ENCODE measurements around the gene WNK2. TPM values are rescaled to one million over a fixed set of nuclear protein-coding genes. Genes with fewer than 3 reads are reported as not detected.

Gene WNK2
- total RNA-seq, 1 experiment from 2014 or later, result 69.4 TPM

DNA sequence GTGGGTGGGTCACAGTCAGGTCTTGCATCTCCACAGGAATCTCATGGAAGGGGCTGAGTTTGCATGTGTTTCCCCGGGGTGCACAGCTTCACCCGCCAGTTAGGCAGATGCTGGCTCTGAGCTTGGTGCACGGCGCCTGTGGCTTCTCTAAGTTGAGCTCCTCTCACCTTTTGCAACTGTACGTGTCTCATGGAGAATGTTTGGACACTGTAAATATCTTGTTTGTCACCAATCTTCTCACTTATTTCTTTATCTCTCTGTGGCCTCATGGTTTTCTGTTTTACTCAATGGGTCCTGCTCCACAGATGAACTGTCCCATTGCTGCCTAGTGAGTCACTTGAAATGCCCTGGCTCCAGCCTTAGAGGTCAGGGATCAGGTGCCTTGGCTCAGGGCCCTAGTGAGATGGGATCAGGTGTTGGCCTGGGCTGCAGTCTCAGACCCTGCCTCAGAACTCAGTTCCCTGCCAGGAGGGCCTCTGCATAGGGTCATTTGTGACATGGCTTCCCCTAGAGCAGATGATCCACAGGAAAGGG, 61.6 kb downstream of the WNK2 start:
- no peak overlapping the region; the same call in 1 of the 2 replicates for H3K14ac ChIP-seq (ENCODE audit: insufficient read depth, low read length)
- no peaks in the 10 kb centered on the region; the same call in 1 of the 2 replicates for H3K4me1 ChIP-seq (ENCODE audit: insufficient read depth, low read length)
- H3K79me2 ChIP-seq (ENCODE audit: insufficient read depth, low read length), result no peaks in the 10 kb centered on the region
- H3K27ac ChIP-seq (ENCODE audit: insufficient read length, low read depth, low read length), result no peak overlapping the region
- Mint-ChIP-seq H3K9me3 (no peaks in the 10 kb centered on the region), H3K27ac (peak overlapping the region in 1 of 3 experiments; percentile 8; a peak in 1 of 7 replicates), H3K27me3 (ENCODE audit: low read depth) (no peaks in the 10 kb centered on the region), H3K36me3 (ENCODE audit: insufficient read depth in 1 of 3, low read depth in 3 of 3) (peaks cover 5 to 28% (median 18%) of the 10 kb centered on the region in 3 experiments; a peak in 4 of 7 replicates), H3K4me1 (peaks cover 21 to 30% of the 10 kb centered on the region in 2 experiments), H3K4me3 (no peak overlapping the region)
- H2AFZ ChIP-seq (ENCODE audit: low read length), result no peak overlapping the region
- H3K23me2 ChIP-seq (ENCODE audit: insufficient read length, low read depth, low read length, poor library complexity, severe bottlenecking), result no peaks in the 10 kb centered on the region
- WGBS (ENCODE audit: extremely low coverage, insufficient read length, low lambda C conversion rate), result no CpG with 5 or more reads among the region's 5 CpGs
- no peak overlapping the region for H2BK12ac ChIP-seq (ENCODE audit: insufficient read length, low read depth, low read length)
- no peaks in the 10 kb centered on the region for H3K79me1 ChIP-seq (ENCODE audit: insufficient read depth, low read depth, low read length, poor library complexity, severe bottlenecking)
- no peak overlapping the region for H3T11ph ChIP-seq (ENCODE audit: low read length)
- no peak overlapping the region for H3K56ac ChIP-seq (ENCODE audit: insufficient read length, low read depth, low read length)
- no peaks in the 10 kb centered on the region for H3K27me3 ChIP-seq (ENCODE audit: insufficient read depth, low read length)
- H3K9me3 ChIP-seq (ENCODE audit: control insufficient read depth, low read depth, low read length), result no peaks in the 10 kb centered on the region
- no peak overlapping the region for H3K23ac ChIP-seq (ENCODE audit: insufficient read length, low read depth, low read length)
- no peak overlapping the region for H4K5ac ChIP-seq (ENCODE audit: insufficient read length, low read depth, low read length)
- no peak overlapping the region for H2AK5ac ChIP-seq (ENCODE audit: insufficient read length, low read length)
- no peak overlapping the region for H3K4me2 ChIP-seq (ENCODE audit: insufficient read depth, insufficient read length, low read length)
- H2BK5ac ChIP-seq (ENCODE audit: insufficient read length, low read length), result no peak overlapping the region
- H3K9ac ChIP-seq (ENCODE audit: extremely low read depth, insufficient read length, low read length), result no peak overlapping the region
- no peaks in the 10 kb centered on the region for H4K20me1 ChIP-seq (ENCODE audit: control insufficient read depth, insufficient read depth, insufficient read length)
- no peak overlapping the region for H4K8ac ChIP-seq (replicated peaks; ENCODE audit: insufficient read length, low read depth, low read length)
- DNase-seq, result no peak
- no peak overlapping the region for H3K18ac ChIP-seq (ENCODE audit: insufficient read length, low read depth, low read length)
- H2BK20ac ChIP-seq (ENCODE audit: low read depth, low read length, poor library complexity, severe bottlenecking), result no peak overlapping the region
- TF ChIP-seq, protein P1, sequence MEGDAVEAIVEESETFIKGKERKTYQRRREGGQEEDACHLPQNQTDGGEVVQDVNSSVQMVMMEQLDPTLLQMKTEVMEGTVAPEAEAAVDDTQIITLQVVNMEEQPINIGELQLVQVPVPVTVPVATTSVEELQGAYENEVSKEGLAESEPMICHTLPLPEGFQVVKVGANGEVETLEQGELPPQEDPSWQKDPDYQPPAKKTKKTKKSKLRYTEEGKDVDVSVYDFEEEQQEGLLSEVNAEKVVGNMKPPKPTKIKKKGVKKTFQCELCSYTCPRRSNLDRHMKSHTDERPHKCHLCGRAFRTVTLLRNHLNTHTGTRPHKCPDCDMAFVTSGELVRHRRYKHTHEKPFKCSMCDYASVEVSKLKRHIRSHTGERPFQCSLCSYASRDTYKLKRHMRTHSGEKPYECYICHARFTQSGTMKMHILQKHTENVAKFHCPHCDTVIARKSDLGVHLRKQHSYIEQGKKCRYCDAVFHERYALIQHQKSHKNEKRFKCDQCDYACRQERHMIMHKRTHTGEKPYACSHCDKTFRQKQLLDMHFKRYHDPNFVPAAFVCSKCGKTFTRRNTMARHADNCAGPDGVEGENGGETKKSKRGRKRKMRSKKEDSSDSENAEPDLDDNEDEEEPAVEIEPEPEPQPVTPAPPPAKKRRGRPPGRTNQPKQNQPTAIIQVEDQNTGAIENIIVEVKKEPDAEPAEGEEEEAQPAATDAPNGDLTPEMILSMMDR (conservative IDR thresholded peaks at IDR 0.05), result no peak
- no peak overlapping the region for H4K91ac ChIP-seq (ENCODE audit: insufficient read length, low read depth, low read length)
- H2BK15ac ChIP-seq (ENCODE audit: low read depth, low read length), result no peak overlapping the region
- no peak overlapping the region for H2BK120ac ChIP-seq (ENCODE audit: low read depth, low read length, poor library complexity, severe bottlenecking)
- no peak overlapping the region for H3K4ac ChIP-seq (ENCODE audit: low read depth, low read length)

All from H9 (cell line).